Stimulated activated naive CD8-positive, alpha-beta T cell treated with anti-CD3 and anti-CD28 coated beads, Interleukin-15, amount 100 ng/mL, for 72 hours (primary cell): ENCODE results near the gene LMF2.

ENCODE experiments used
- ATAC-seq: fragments of 150-1000 bp; cut with Tn5 transposase; 2 replicates; pipeline ENCODE4 v1.10.0; 2021; ENCODE audit warnings: mild to moderate bottlenecking, moderate library complexity
- DNase-seq, 2 donors: peaks; one replicate each; pipeline ENCODE4 v3.0.0; 2021 to 2022
- H3K27ac Mint-ChIP-seq, 2 donors: one replicate each; pipeline ENCODE4 v1.8.0; 2022; ENCODE audit warnings: mild to moderate bottlenecking in 2 of 2, mixed read lengths in 2 of 2, moderate library complexity in 2 of 2
- H3K27me3 Mint-ChIP-seq: one replicate; pipeline ENCODE4 v1.8.0; 2022; ENCODE audit warnings: mixed read lengths
- H3K4me1 Mint-ChIP-seq: one replicate; pipeline ENCODE4 v1.8.0; 2022; ENCODE audit warnings: mild to moderate bottlenecking, mixed read lengths
- H3K4me3 Mint-ChIP-seq, 2 donors: one replicate each; pipeline ENCODE4 v1.8.0; 2022; ENCODE audit warnings: mild to moderate bottlenecking in 2 of 2, mixed read lengths in 2 of 2, moderate library complexity in 1 of 2
- H3K9me3 Mint-ChIP-seq, 2 donors: one replicate each; pipeline ENCODE4 v1.8.0; 2022; ENCODE audit warnings: mixed read lengths in 2 of 2

Gene LMF2

DNA sequence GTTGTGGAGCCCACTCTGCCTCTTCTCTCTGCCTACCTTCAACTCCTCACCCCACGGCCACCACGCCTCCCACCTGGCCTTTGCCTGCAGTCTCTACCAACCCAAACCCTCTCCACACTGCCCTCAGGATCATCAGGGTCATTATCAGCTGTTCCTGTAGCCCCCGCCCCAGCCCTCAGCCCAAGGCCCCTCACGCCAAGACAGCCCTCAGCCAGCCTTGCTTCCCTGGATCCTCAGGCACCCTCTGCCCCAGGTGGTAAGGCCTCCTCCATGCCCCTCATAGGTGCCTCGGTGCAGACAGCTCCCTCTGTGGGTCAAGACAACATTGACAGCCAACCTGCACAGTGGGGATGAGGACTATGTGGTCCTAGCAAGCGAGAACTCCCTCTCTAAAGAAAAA is 34.4 kb downstream of the LMF2 start:
- ATAC-seq = peak; percentile 31
- H3K4me3 Mint-ChIP-seq = peak overlapping the region; percentile 91 to 98
- H3K27me3 Mint-ChIP-seq = no peaks in the 10 kb centered on the region
- DNase-seq = peak; percentile 59 to 65
- no peaks in the 10 kb centered on the region for H3K9me3 Mint-ChIP-seq
- H3K4me1 Mint-ChIP-seq = peaks cover 75% of the 10 kb centered on the region
- peak overlapping the region; percentile 71 to 78 for H3K27ac Mint-ChIP-seq

DNA sequence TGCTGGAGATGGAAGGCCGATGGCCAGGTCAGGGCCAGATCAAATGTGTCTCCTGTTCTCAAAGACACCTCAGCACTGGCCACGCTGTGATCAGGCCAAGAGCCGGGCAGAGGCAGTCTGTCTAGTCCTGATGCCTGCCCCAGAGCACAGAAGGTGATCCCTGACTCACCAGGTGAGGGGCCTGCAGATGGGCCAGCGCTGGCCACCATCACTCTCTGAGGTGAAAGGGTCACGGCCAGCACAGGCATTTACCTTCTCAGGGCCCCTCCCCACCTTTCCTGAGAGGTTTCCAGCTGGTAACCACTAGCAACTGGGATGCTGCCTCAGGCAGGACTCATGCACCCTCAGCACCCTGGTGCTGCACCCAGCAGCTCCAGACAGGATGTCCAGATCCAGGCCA is 35.5 kb downstream of the LMF2 start:
- Mint-ChIP-seq H3K27ac (peak overlapping the region in 1 of 2 donors; percentile 35), H3K4me3 (peak overlapping the region; percentile 91 to 98)
- DNase-seq = no peak

DNA sequence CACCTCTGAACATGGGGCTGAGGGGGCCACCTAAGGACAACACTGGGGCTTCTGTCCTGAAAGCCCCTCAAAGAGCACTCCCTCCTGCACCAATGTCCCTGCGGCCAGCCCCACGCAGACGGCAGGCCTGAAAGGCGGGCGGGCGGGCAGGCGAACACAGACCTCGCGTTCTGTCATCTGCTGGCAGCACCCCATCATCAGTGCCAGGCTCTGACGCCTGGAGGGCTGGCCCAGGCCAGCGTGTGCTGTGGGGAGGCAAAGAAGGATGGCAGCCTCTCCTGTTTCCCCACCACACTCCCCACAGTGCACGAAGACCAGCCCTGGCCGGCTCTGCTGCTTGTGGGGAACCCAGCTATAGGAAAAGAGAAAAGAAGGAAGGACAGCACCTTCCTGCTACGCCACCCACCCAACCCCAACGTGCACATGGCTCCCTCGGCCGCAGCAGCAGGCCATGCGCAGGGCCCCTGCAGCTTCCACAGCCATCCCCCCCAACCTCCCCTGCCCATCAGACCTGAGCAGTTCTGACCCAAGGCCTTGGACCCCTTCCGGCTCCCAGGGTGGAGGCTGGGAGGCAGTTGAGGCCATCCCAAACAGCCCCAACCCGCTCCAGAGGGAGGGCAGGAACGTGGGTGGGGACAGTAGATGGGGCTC is 36.2 kb downstream of the LMF2 start:
- no peak for ATAC-seq
- no peak for DNase-seq
- Mint-ChIP-seq H3K27me3 (no peaks in the 10 kb centered on the region), H3K27ac (peak overlapping the region; percentile 86 to 89), H3K4me3 (peak overlapping the region; percentile 80 to 98), H3K9me3 (no peaks in the 10 kb centered on the region), H3K4me1 (peaks cover 87% of the 10 kb centered on the region)

More for the DNA sequence above, 35.5 kb downstream of the LMF2 start:
- Mint-ChIP-seq H3K9me3 (no peaks in the 10 kb centered on the region), H3K27me3 (no peaks in the 10 kb centered on the region), H3K4me1 (peaks cover 85% of the 10 kb centered on the region)
- ATAC-seq = no peak

DNA sequence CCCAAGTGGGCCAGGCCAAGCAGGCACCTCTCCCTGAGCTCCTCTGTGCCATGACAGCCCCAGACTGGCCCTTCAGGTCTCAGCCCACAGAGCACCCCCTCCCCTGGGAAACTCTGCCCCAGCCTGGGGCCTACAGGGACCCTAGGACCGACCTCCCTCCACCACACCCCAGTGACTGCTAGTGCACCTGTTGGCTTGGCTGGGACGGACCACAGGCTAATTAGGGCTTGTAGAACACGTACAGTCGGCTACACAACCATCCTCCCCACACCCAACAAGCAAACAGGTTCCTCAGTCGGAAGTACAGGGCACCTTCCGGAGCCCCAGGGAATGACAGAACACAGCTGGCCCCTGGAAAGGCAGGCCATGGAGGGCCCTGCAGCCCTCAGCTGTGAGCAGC is 37.0 kb downstream of the LMF2 start:
- no peaks in the 10 kb centered on the region for H3K27me3 Mint-ChIP-seq
- peak overlapping the region; percentile 80 to 98 for H3K4me3 Mint-ChIP-seq
- DNase-seq (no peak), ATAC-seq (no peak)
- H3K27ac Mint-ChIP-seq = peak overlapping the region; percentile 89
- no peaks in the 10 kb centered on the region for H3K9me3 Mint-ChIP-seq
- peaks cover 90% of the 10 kb centered on the region for H3K4me1 Mint-ChIP-seq

DNA sequence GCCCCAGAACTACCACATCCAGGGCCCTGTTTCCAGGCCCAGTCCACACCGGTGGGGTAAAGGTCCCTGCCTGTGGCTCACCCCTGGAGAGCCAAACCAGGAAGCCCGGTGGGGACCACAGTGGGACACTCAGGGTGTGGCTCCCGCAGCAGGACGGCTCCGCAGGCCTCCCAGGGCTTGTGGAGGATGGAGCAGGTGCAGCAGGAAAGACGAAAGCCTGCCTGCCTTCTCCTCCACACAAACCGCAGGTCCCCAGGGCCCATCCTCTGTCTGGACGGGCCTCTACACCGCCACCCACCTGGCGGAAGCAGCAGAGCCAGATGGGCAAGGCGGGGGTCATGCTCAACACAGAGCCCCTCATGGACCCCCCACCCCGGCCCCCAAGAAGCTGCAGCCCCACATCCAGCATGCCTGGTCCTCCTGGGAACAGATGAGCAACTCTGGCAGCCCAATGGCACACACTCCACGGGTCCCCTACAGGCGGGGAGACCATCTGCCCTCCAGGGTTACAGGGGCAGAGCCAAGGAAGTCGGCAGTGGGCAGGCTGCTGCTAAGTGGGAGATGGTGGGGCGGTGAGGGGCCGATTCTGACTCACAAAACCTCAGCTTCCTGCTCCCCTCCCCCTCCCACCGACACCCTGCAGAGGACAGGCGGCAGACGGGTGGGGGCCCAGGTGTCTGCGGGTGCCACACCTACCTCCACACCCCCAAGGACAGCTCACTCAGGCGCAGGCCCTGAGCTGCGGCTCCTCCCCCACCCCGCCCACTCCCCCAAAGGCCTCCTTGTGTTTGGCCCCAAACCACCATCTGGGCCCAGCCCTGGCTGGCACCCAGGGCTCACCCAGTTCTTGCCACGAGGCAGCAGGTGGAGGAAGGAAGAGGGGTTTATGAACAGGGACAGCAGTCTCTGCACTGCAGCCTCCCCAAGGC is 37.9 kb downstream of the LMF2 start:
- peak; percentile 90 for ATAC-seq
- Mint-ChIP-seq H3K27me3 (no peaks in the 10 kb centered on the region), H3K4me1 (peaks cover 85% of the 10 kb centered on the region), H3K4me3 (peak overlapping the region; percentile 80 to 98), H3K9me3 (no peaks in the 10 kb centered on the region), H3K27ac (peak overlapping the region; percentile 89 to 96)
- peak; percentile 96 to 99 for DNase-seq

DNA sequence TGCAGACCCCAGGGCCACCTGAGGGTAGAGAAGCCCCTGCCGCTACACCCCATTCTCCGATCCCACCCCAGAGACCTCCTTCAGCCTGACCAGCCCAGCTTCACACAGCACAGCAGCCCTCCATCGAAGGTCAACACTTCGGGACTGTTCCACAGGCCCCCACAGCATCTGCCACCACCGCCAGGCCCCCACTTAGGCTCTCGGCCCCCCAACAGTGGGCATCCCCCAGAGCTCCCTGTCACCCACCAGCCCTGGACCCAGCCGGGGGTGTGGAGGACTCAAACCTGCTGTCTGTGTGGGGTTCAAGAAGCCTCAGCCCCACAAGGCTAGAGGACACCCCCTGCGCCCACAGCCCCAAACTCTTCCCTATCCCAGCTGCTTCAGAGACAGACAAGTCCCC is 38.9 kb downstream of the LMF2 start:
- DNase-seq = no peak
- peak overlapping the region; percentile 22 to 96 for H3K27ac Mint-ChIP-seq
- no peaks in the 10 kb centered on the region for H3K9me3 Mint-ChIP-seq
- ATAC-seq = no peak
- H3K27me3 Mint-ChIP-seq = no peaks in the 10 kb centered on the region
- H3K4me3 Mint-ChIP-seq = peak overlapping the region; percentile 80 to 98
- H3K4me1 Mint-ChIP-seq = peaks cover 79% of the 10 kb centered on the region

DNA sequence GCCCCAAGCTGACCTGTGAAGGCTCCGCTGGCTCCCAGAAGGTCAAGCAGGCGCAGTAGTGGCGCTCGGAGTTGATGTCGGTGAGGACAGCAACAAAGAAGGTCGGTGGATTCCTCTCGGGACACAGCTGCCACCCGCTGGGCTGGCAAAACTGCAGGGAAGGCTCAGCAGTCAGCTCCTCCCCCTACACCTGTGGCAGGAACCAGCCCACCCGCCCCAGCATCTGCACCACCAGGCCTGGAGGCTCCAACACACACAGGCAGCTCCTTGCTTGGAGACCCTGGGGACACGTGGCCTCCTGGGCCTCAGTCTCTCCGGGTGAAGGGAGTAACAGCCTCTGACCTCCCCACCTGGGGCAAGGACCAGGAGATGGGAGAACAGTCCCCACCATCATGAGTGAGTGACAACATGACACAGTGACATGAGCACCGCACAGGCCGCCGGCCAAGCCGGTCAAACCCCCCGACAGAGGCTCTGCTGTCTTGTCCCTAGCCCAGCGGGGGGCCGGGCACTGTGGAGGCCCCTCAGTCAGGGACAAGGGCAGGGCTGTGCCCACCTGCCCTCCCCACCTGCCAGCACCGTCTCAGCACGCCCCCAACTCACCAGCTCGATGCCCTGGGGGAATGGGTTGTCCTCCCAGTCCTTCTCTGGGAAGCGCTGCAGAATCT is 39.6 kb downstream of the LMF2 start:
- Mint-ChIP-seq H3K4me1 (peaks cover 71% of the 10 kb centered on the region), H3K27me3 (no peaks in the 10 kb centered on the region), H3K9me3 (no peaks in the 10 kb centered on the region), H3K27ac (peak overlapping the region in 1 of 2 donors; percentile 48), H3K4me3 (peak overlapping the region in 1 of 2 donors; percentile 80)
- no peak for DNase-seq
- ATAC-seq = no peak

DNA sequence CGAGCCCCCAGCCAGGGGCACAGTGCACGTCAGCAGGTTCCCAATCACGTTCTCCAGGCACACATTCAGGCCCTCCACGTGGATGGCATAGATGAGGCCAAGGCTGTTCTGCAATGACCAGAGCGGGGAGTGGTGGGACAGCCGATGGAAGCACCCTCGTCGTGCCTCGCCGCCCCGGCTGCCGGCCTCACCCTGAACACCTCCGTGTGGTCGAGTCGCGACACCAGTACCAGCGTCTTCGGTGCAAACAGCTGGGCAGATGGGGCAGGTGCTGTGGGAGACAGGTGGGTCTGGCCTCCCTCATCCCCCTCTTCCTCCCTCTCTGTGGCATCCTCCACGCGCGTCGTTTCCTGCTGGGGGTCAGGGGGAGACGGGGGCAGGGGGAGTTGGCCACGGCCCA is 40.2 kb downstream of the LMF2 start:
- DNase-seq (no peak), ATAC-seq (no peak)
- Mint-ChIP-seq H3K27ac (no peak overlapping the region), H3K4me1 (peaks cover 66% of the 10 kb centered on the region), H3K4me3 (peak overlapping the region in 1 of 2 donors; percentile 80), H3K9me3 (no peaks in the 10 kb centered on the region), H3K27me3 (no peaks in the 10 kb centered on the region)

DNA sequence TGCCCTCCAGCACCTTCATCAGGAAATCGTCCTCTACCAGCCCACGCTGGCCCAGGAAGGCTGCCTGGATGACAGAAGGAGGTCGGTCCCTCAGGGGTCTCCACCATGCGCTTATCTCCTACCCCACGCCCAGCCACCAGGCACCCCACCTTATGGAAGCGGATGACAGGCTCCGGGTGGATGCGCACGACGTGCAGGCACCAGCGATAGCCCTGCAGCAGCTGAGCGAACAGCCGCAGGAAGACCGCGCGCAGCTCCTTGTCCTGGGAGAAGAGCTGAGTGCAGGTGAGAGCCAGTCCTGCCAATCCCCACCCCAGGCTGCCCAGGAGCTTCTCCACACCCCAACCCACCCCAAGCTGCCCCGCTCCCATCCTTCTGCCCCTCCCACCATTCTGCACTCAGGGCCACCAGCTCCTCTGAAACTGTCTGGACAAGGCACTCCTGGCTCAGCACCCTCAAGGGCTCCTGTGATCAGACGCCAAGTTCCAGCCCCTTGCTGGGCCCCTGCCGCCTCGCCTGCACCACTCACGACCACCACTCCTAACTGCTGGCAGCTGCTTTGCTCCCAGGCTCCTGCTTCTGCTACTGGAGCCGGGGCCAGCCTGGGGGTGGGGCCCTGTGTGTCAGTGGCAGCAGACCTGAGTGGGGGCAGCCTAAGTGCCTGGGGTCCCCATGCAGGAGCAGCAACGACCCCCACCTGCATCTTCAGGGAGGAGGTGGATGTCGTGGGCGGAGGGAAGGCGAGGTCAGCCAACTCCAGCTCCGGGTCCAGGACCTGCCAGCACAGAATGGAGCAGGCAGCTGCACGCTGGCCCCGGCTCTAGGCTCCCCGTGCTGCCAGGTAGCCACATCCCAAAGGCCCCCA is 42.2 kb downstream of the LMF2 start:
- H3K4me3 Mint-ChIP-seq = no peak overlapping the region
- H3K9me3 Mint-ChIP-seq = no peaks in the 10 kb centered on the region
- ATAC-seq (no peak), DNase-seq (no peak)
- peaks cover 45% of the 10 kb centered on the region for H3K4me1 Mint-ChIP-seq
- H3K27me3 Mint-ChIP-seq = no peaks in the 10 kb centered on the region
- H3K27ac Mint-ChIP-seq = peak overlapping the region in 1 of 2 donors; percentile 26

DNA sequence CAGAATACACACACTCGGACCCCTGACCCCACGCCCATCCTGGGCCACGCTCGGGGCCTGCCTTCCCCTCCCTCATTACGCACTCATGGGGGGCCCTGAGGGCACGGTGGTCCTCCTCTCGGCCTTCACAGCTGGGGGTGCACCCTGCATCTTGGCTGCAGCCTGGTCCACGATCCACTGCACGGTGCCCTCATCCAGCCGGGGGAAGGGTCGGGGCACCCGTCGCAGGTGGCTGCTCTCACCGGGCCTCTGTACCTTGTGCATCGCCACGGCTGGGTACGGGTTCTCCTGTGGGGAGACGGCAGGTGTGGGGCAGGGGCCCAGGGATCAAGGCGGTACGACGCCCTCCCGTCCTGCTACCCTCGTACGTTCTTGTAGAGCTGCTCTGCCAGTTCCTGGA is 43.1 kb downstream of the LMF2 start:
- Mint-ChIP-seq H3K4me3 (no peak overlapping the region), H3K9me3 (no peaks in the 10 kb centered on the region), H3K27me3 (no peaks in the 10 kb centered on the region), H3K27ac (no peak overlapping the region), H3K4me1 (peaks cover 38% of the 10 kb centered on the region)
- DNase-seq (no peak), ATAC-seq (no peak)

DNA sequence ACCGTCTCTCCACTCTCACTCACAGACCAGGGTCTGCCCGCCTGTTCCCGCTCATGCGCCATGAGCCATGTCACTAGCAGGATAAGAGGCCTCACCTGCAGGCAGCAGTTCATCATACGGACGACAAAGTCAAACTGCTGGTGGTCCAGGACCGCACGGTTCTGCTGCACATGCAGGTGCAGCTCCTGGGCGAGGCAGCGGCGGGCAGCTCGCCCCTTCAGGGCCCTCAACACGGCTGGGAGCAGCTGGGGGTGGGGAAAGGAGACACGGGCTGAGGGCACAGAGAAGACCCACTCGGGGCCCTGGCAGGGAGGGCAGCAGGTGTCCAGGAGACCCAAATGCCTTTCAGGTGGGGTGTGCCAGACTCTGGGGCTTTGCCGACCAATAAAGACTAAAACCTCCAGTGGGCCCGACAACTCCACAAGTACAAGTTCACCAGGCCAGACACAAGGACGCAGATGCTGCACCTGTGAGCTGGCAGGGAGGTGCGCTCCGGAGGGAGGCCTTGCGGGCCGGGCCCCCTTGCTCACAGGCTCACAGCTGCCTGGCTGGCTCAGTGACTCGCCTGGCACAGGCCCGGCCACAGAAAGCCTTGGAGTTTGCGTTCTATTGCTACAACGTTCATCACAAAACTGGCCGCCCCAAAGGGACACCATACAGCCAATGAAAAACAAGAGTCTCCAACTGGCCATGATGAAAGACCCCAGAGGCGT is 44.2 kb downstream of the LMF2 start:
- Mint-ChIP-seq H3K9me3 (no peaks in the 10 kb centered on the region), H3K27ac (peak overlapping the region in 1 of 2 donors; percentile 54)

DNA sequence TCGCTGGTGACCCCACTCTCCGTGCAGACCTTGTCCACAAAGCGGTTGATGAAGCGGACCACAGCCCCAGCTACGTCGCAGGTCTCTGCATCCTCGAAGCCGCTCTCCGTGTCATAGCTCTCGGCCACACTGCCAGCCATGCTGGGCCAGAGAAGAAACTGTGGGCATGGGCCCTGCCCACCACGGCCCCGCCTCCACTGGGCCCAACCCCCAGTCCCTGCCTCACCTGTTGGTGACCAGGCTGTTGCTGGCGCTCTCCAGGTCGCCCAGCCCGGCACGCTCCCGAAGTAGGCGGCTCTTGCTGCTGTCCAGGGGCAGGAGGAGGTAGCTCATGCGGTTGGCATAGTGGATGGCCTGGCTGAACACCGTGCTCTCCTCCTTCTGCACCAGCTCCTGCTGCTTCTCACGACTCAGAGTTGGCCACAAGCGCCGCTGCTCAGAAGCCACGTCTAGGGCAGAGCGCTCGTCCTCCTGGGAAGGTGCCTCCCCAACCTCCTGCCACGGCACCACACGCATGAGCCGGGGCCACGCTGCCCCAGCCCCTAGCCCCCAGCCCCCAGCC is 45.4 kb downstream of the LMF2 start:
- no peak for DNase-seq
- H3K27me3 Mint-ChIP-seq = no peaks in the 10 kb centered on the region
- H3K4me1 Mint-ChIP-seq = peaks cover 14% of the 10 kb centered on the region
- no peak for ATAC-seq
- no peaks in the 10 kb centered on the region for H3K9me3 Mint-ChIP-seq
- no peak overlapping the region for H3K4me3 Mint-ChIP-seq
- no peak overlapping the region for H3K27ac Mint-ChIP-seq

More for the DNA sequence above, 44.2 kb downstream of the LMF2 start:
- Mint-ChIP-seq H3K4me3 (no peak overlapping the region), H3K27me3 (no peaks in the 10 kb centered on the region), H3K4me1 (peaks cover 27% of the 10 kb centered on the region)
- no peak for DNase-seq
- no peak for ATAC-seq

DNA sequence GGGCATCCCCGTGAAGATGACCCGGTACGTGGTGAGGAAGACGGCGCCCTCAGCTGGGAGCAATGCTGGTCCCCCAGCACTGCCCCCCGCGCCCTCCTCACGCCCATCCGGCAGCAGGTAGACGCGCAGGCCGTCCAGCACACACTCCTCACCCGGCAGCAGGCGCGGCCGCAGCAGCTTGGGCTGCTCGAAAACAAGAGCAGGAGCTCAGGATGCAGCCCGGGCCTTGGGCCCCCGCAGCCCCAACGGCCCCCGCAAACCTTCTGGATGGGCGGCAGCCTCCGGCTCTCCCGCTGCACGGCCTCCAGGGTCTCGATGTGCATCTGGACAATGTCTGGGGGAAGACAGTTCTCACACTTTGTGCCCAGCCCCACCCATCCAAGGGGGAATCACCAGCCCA is 46.0 kb downstream of the LMF2 start:
- H3K4me3 Mint-ChIP-seq = no peak overlapping the region
- H3K27me3 Mint-ChIP-seq = no peaks in the 10 kb centered on the region
- no peak for ATAC-seq
- no peaks in the 10 kb centered on the region for H3K9me3 Mint-ChIP-seq
- DNase-seq = no peak
- H3K4me1 Mint-ChIP-seq = peaks cover 8% of the 10 kb centered on the region
- no peak overlapping the region for H3K27ac Mint-ChIP-seq

DNA sequence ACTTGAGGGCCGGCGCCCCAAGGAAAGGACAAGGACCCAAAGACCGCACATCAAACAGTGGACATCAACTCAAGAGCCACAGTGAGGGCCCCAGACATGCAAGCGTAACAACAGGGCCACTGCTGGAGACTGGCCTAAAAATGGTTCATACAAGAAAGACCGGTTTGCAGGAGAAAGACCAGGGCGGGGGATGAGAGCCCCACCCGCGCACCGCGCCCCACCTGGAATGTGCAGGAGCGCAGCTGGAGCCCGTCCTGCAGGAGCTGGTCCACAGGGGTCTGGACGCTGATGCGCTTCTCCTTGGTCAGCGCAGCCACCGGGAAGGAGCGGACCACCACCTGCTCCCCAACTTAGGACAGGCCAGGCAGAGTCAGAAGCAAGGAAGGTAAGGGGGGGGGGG is 46.6 kb downstream of the LMF2 start:
- Mint-ChIP-seq H3K27me3 (no peaks in the 10 kb centered on the region), H3K9me3 (no peaks in the 10 kb centered on the region), H3K4me3 (no peak overlapping the region), H3K27ac (peak overlapping the region in 1 of 2 donors; percentile 82), H3K4me1 (peaks cover 2% of the 10 kb centered on the region)
- ATAC-seq (no peak), DNase-seq (no peak)
